ENCODE data around the gene LRGUK. TPM values are rescaled to one million over a fixed set of nuclear protein-coding genes. Genes with fewer than 3 reads are reported as not detected.

LRGUK gene
- total RNA-seq, 1 experiment from 2014 or later, result 0.49 TPM

DNA sequence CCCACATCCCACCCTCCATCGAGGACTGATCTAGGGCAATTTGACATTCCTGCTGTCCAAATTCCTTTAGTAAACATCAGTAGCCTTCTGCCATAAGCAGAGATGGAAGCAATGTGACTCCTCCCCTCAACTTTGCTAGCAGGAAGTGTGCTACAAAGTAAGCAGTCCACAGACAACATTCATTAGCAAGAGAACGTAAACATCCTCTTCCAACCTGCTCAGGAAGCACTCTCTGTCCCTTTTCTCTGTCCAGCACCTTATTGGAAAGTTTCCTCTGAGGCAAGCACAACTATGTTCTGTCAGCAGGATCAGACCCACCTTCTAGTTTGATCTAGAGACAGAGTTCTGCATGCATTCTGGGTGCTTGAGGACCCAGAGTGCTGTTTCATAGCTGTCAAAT is 48.1 kb upstream of the LRGUK start:
- no peaks in the 10 kb centered on the region for H3K27me3 ChIP-seq (ENCODE audit: insufficient read depth, low read length)
- DNase-seq (ENCODE audit: low read depth, low spot score), result no peak
- RAD21 ChIA-PET (ENCODE audit: low non-redundant PET in 1 of 2, low total read pairs in 2 of 2, uncharacterized antibody in 2 of 2, unreplicated experiment in 2 of 2), result no interaction called here
- H2AFZ ChIP-seq (ENCODE audit: low read depth, low read length, poor library complexity, severe bottlenecking), result no peak overlapping the region
- no peaks in the 10 kb centered on the region for H3K79me2 ChIP-seq (ENCODE audit: insufficient read depth, low read length)
- no TSS peak for BruUV-seq (replicated peaks)
- POLR2A ChIA-PET, result no interaction called here
- no peaks in the 10 kb centered on the region for H3K9me3 ChIP-seq (ENCODE audit: control insufficient read depth in 1 of 2, insufficient read depth in 1 of 2, low read depth in 1 of 2, low read length in 2 of 2)
- no peak overlapping the region for H3K4me3 ChIP-seq (replicated peaks in 1 of 2; ENCODE audit: low read depth in 1 of 2, low read length in 2 of 2)
- TF ChIP-seq POLR2AphosphoS5 (IDR thresholded peaks at IDR 0.05; ENCODE audit: low read depth, low read length), result no peak
- no peak for TF ChIP-seq TCF7L2 (IDR thresholded peaks at IDR 0.05; ENCODE audit: borderline replicate concordance, extremely low read depth, insufficient read depth, insufficient read length)
- TF ChIP-seq SP1 (IDR thresholded peaks at IDR 0.05; ENCODE audit: low read depth), result no peak
- no peak for TF ChIP-seq EZH2phosphoT487 (IDR thresholded peaks at IDR 0.05; ENCODE audit: borderline replicate concordance)
- TF ChIP-seq, protein P1, sequence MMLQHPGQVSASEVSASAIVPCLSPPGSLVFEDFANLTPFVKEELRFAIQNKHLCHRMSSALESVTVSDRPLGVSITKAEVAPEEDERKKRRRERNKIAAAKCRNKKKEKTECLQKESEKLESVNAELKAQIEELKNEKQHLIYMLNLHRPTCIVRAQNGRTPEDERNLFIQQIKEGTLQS (IDR thresholded peaks at IDR 0.05), result no peak
- TF ChIP-seq SIN3A (IDR thresholded peaks at IDR 0.05; ENCODE audit: low read depth), result no peak
- no peak for TF ChIP-seq EZH2 (IDR thresholded peaks at IDR 0.05)
- H3K4me2 ChIP-seq (ENCODE audit: low read length), result no peak overlapping the region
- H4K20me1 ChIP-seq (ENCODE audit: insufficient read depth), result no peaks in the 10 kb centered on the region
- CTCF ChIA-PET, result no interaction called here
- H3K27ac ChIP-seq (ENCODE audit: low read depth, low read length), result no peak overlapping the region
- H3K9me2 ChIP-seq (ENCODE audit: insufficient read depth), result no peaks in the 10 kb centered on the region
- no peaks in the 10 kb centered on the region for H3K36me3 ChIP-seq (ENCODE audit: control insufficient read depth in 1 of 2, insufficient read depth in 2 of 2, low read length in 2 of 2)
- no peak overlapping the region for H3K9ac ChIP-seq (ENCODE audit: low read length)
- ATAC-seq, result no peak
- intact Hi-C loops (cut with micrococcal nuclease), result no loop called here
- peaks cover 0 to 5% of the 10 kb centered on the region in 2 experiments; a peak in 1 of 4 replicates for H3K4me1 ChIP-seq (ENCODE audit: control insufficient read depth in 1 of 2, insufficient read depth in 2 of 2, low read length in 2 of 2)

DNA sequence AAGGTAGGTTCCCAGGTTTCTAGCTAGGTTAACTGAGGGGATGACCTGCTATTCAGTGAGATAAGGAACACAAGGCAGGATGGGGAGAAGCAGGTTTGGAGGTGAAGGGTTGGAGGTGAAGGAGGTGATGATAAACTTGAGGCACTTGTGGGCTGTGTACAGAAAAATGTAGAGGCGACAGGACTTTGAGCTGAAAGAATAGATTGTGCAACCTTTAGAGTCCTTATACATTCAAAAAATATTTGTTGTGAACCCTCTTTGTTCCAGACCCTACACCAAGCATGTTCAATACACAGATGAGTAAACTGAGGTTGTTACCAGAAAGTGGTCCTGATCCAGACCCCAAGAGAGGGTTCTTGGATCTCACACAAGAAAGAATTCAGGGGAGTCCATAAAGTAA is 45.4 kb upstream of the LRGUK start:
- ChIA-PET RAD21 (ENCODE audit: low non-redundant PET in 1 of 2, low total read pairs in 2 of 2, uncharacterized antibody in 2 of 2, unreplicated experiment in 2 of 2) (no interaction called here), CTCF (no interaction called here), POLR2A (no interaction called here)
- intact Hi-C loops (cut with micrococcal nuclease), result no loop called here
- peaks cover 0 to 6% of the 10 kb centered on the region in 2 experiments; a peak in 1 of 4 replicates for H3K4me1 ChIP-seq (ENCODE audit: control insufficient read depth in 1 of 2, insufficient read depth in 2 of 2, low read length in 2 of 2)
- no peaks in the 10 kb centered on the region for H3K27me3 ChIP-seq (ENCODE audit: insufficient read depth, low read length)
- H3K9me2 ChIP-seq (ENCODE audit: insufficient read depth), result no peaks in the 10 kb centered on the region
- ATAC-seq, result no peak
- H3K27ac ChIP-seq (ENCODE audit: low read depth, low read length), result no peak overlapping the region
- H4K20me1 ChIP-seq (ENCODE audit: insufficient read depth), result no peaks in the 10 kb centered on the region
- H3K9me3 ChIP-seq (ENCODE audit: control insufficient read depth in 1 of 2, insufficient read depth in 1 of 2, low read depth in 1 of 2, low read length in 2 of 2), result no peaks in the 10 kb centered on the region
- no TSS peak for BruUV-seq (replicated peaks)
- no peaks in the 10 kb centered on the region for H3K79me2 ChIP-seq (ENCODE audit: insufficient read depth, low read length)
- no peaks in the 10 kb centered on the region for H3K36me3 ChIP-seq (ENCODE audit: control insufficient read depth in 1 of 2, insufficient read depth in 2 of 2, low read length in 2 of 2)
- no peak overlapping the region for H2AFZ ChIP-seq (ENCODE audit: low read depth, low read length, poor library complexity, severe bottlenecking)
- H3K4me2 ChIP-seq (ENCODE audit: low read length), result no peak overlapping the region
- TF ChIP-seq, protein P2, sequence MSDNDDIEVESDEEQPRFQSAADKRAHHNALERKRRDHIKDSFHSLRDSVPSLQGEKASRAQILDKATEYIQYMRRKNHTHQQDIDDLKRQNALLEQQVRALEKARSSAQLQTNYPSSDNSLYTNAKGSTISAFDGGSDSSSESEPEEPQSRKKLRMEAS (IDR thresholded peaks at IDR 0.05), result no peak
- TF ChIP-seq FOSL1 (IDR thresholded peaks at IDR 0.05; ENCODE audit: low read depth) (no peak), RAD21 (IDR thresholded peaks at IDR 0.05; ENCODE audit: low read depth) (no peak), SRF (IDR thresholded peaks at IDR 0.05; ENCODE audit: low read depth) (no peak), EZH2phosphoT487 (IDR thresholded peaks at IDR 0.05; ENCODE audit: borderline replicate concordance) (no peak), EGR1 (IDR thresholded peaks at IDR 0.05; ENCODE audit: low read depth) (no peak), CEBPB (IDR thresholded peaks at IDR 0.05; ENCODE audit: low read depth) (no peak), ZFX (IDR thresholded peaks at IDR 0.05) (no peak), POLR2A (IDR thresholded peaks at IDR 0.05; ENCODE audit: borderline replicate concordance, extremely low read depth, insufficient read depth, insufficient read length) (no peak), TCF7L2 (IDR thresholded peaks at IDR 0.05; ENCODE audit: borderline replicate concordance, extremely low read depth, insufficient read depth, insufficient read length) (no peak), CBX3 (IDR thresholded peaks at IDR 0.05; ENCODE audit: low read depth) (no peak)
- TF ChIP-seq, protein P3, sequence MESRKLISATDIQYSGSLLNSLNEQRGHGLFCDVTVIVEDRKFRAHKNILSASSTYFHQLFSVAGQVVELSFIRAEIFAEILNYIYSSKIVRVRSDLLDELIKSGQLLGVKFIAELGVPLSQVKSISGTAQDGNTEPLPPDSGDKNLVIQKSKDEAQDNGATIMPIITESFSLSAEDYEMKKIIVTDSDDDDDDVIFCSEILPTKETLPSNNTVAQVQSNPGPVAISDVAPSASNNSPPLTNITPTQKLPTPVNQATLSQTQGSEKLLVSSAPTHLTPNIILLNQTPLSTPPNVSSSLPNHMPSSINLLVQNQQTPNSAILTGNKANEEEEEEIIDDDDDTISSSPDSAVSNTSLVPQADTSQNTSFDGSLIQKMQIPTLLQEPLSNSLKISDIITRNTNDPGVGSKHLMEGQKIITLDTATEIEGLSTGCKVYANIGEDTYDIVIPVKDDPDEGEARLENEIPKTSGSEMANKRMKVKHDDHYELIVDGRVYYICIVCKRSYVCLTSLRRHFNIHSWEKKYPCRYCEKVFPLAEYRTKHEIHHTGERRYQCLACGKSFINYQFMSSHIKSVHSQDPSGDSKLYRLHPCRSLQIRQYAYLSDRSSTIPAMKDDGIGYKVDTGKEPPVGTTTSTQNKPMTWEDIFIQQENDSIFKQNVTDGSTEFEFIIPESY (IDR thresholded peaks at IDR 0.05; ENCODE audit: extremely low read depth, insufficient replicate concordance, low read length), result no peak
- H3K9ac ChIP-seq (ENCODE audit: low read length), result no peak overlapping the region
- no peak overlapping the region for H3K4me3 ChIP-seq (replicated peaks in 1 of 2; ENCODE audit: low read depth in 1 of 2, low read length in 2 of 2)
- DNase-seq (ENCODE audit: low read depth, low spot score), result no peak

Data from HCT116 (cell line).